Measurements from ENCODE around the gene S100A1.
"Not testable (repeated sequence)": the region's sequence is repeated elsewhere in the genome, so short reads cannot be mapped to it uniquely, and the experiment has no call there.

Gene S100A1

GRCh38 chr1:153627715-153628626 is at the start of gene S100A1:
TSS of gene S100A1 (plus strand) at chr1:153628434. CDS start at chr1:153630522, 2,088 bp downstream.
- no peak for DNase-seq (ENCODE audit: low read depth, low spot score)
- peak within 1 kb of the TSS; percentile 34 for H3K4me3 ChIP-seq (ENCODE audit: low read length)
- H3K36me3 ChIP-seq (ENCODE audit: control insufficient read depth, insufficient read depth, low read length): peaks cover 2% of the 10 kb centered on the region; the same call in 1 of the 2 replicates
- H3K4me1 ChIP-seq (ENCODE audit: control insufficient read depth, insufficient read depth, low read length): peaks cover 6% of the 10 kb centered on the region
- no peaks in the 10 kb centered on the region for H3K27me3 ChIP-seq (ENCODE audit: control insufficient read depth, insufficient read depth, low read length)
- no CpG with 5 or more reads among the region's 10 CpGs for WGBS (ENCODE audit: insufficient coverage, insufficient read length)
- H3K9me3 ChIP-seq (ENCODE audit: control insufficient read depth, insufficient read depth, low read length): no peaks in the 10 kb centered on the region
- H3K27ac ChIP-seq (ENCODE audit: low read length): no peak within 1 kb of the TSS

DNA sequence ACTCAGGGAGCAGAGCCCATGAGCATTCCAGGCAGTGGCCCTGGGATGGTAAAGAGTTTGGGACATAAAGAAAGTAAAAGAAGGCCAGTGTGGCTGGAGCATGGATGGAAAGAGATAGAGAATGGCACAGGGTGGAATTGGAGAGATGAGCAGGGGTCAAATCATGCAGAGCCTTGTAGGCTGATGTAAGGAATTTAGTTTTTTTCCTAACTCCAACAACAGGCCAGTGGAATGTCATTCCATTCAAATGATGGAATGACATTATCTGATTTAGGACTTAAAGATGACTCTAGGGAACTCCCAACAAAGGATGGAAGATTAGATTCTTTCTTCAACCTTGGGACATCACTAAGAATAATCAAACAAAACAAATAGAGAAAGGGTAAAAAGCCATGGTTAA is 49.7 kb upstream of the S100A1 start:
- Histone ChIP-seq H3K4me3 (ENCODE audit: low read length) (no peak overlapping the region), H3K9me3 (ENCODE audit: control insufficient read depth, insufficient read depth, low read length) (no peaks in the 10 kb centered on the region), H3K27ac (ENCODE audit: low read length) (no peak overlapping the region), H3K27me3 (ENCODE audit: control insufficient read depth, insufficient read depth, low read length) (no peaks in the 10 kb centered on the region), H3K4me1 (ENCODE audit: control insufficient read depth, insufficient read depth, low read length) (no peaks in the 10 kb centered on the region), H3K36me3 (ENCODE audit: control insufficient read depth, insufficient read depth, low read length) (no peaks in the 10 kb centered on the region)
- DNase-seq (ENCODE audit: low read depth, low spot score): no peak

DNA sequence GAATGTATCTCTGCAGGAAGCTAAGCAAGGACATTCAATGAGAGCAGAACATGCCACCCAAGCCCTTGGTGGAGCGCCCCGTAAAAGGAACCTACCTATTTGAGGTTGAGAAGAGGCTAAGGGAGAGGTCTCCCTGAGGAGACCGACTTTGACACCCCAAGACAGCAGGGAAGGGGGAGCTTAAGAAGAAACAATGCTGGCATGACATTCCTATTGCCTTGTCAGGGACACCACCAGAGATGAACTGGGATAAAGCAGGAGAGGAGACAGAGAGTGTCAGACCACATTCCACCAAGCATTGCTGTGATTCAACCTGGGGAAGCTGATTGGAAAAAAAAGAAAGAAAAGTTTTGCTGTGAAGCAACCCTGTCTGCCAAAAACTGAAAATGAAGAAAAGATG is 49.3 kb upstream of the S100A1 start:
- H3K4me3 ChIP-seq (ENCODE audit: low read length): no peak overlapping the region
- no peak overlapping the region for H3K27ac ChIP-seq (ENCODE audit: low read length)
- H3K36me3 ChIP-seq (ENCODE audit: control insufficient read depth, insufficient read depth, low read length): no peaks in the 10 kb centered on the region
- H3K4me1 ChIP-seq (ENCODE audit: control insufficient read depth, insufficient read depth, low read length): no peaks in the 10 kb centered on the region
- no peaks in the 10 kb centered on the region for H3K27me3 ChIP-seq (ENCODE audit: control insufficient read depth, insufficient read depth, low read length)
- DNase-seq (ENCODE audit: low read depth, low spot score): no peak
- H3K9me3 ChIP-seq (ENCODE audit: control insufficient read depth, insufficient read depth, low read length): no peaks in the 10 kb centered on the region
- WGBS (ENCODE audit: insufficient coverage, insufficient read length): no CpG with 5 or more reads among the region's 3 CpGs

GRCh38 chr1:153582836-153583235 is 45.4 kb upstream of the S100A1 start:
- H3K9me3 ChIP-seq (ENCODE audit: control insufficient read depth, insufficient read depth, low read length); DNase-seq (ENCODE audit: low read depth, low spot score); H3K4me3 ChIP-seq (ENCODE audit: low read length); H3K36me3 ChIP-seq (ENCODE audit: control insufficient read depth, insufficient read depth, low read length); H3K27me3 ChIP-seq (ENCODE audit: control insufficient read depth, insufficient read depth, low read length); H3K27ac ChIP-seq (ENCODE audit: low read length); H3K4me1 ChIP-seq (ENCODE audit: control insufficient read depth, insufficient read depth, low read length): not testable (repeated sequence)
- no CpG with 5 or more reads among the region's 34 CpGs for WGBS (ENCODE audit: insufficient coverage, insufficient read length)

- not testable (repeated sequence) for H3K4me3 ChIP-seq (ENCODE audit: low read length); H3K27me3 ChIP-seq (ENCODE audit: control insufficient read depth, insufficient read depth, low read length); H3K36me3 ChIP-seq (ENCODE audit: control insufficient read depth, insufficient read depth, low read length); DNase-seq (ENCODE audit: low read depth, low spot score); H3K4me1 ChIP-seq (ENCODE audit: control insufficient read depth, insufficient read depth, low read length); H3K9me3 ChIP-seq (ENCODE audit: control insufficient read depth, insufficient read depth, low read length); H3K27ac ChIP-seq (ENCODE audit: low read length)
- no CpG with 5 or more reads among the region's 3 CpGs for WGBS (ENCODE audit: insufficient coverage, insufficient read length)
Observed at GRCh38 chr1:153583514-153583913, 44.7 kb upstream of the S100A1 start.

DNA sequence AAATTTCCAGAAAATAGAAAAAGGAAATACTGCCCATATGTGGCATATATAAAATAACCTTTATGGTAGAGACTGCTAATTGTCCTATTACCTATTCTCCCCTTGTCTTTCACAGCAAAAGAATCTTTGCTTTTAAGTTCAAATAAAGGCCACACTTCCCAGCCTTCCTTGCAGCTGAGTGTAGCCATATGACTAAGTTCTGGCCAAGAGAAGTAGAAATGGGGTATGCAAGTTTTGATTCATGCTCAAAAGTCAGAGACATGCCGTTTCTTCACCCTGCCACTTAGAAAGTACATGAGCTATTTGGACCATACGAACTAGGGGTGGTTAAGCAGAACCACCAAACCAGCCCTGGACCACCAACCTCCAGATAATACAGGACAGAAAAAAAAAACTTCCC is 44.3 kb upstream of the S100A1 start:
- Histone ChIP-seq H3K9me3 (ENCODE audit: control insufficient read depth, insufficient read depth, low read length) (no peaks in the 10 kb centered on the region), H3K27ac (ENCODE audit: low read length) (no peak overlapping the region), H3K27me3 (ENCODE audit: control insufficient read depth, insufficient read depth, low read length) (no peaks in the 10 kb centered on the region), H3K4me1 (ENCODE audit: control insufficient read depth, insufficient read depth, low read length) (no peaks in the 10 kb centered on the region), H3K4me3 (ENCODE audit: low read length) (no peak overlapping the region), H3K36me3 (ENCODE audit: control insufficient read depth, insufficient read depth, low read length) (no peaks in the 10 kb centered on the region)
- WGBS (ENCODE audit: insufficient coverage, insufficient read length): no CpG with 5 or more reads among the region's 2 CpGs
- no peak for DNase-seq (ENCODE audit: low read depth, low spot score)

GRCh38 chr1:153585006-153585405 is 43.2 kb upstream of the S100A1 start:
- Histone ChIP-seq H3K4me1 (ENCODE audit: control insufficient read depth, insufficient read depth, low read length) (no peaks in the 10 kb centered on the region), H3K4me3 (ENCODE audit: low read length) (no peak overlapping the region), H3K9me3 (ENCODE audit: control insufficient read depth, insufficient read depth, low read length) (no peaks in the 10 kb centered on the region), H3K27ac (ENCODE audit: low read length) (no peak overlapping the region), H3K36me3 (ENCODE audit: control insufficient read depth, insufficient read depth, low read length) (no peaks in the 10 kb centered on the region), H3K27me3 (ENCODE audit: control insufficient read depth, insufficient read depth, low read length) (no peaks in the 10 kb centered on the region)
- DNase-seq (ENCODE audit: low read depth, low spot score): no peak
- no CpG with 5 or more reads among the region's 1 CpG for WGBS (ENCODE audit: insufficient coverage, insufficient read length)

DNA sequence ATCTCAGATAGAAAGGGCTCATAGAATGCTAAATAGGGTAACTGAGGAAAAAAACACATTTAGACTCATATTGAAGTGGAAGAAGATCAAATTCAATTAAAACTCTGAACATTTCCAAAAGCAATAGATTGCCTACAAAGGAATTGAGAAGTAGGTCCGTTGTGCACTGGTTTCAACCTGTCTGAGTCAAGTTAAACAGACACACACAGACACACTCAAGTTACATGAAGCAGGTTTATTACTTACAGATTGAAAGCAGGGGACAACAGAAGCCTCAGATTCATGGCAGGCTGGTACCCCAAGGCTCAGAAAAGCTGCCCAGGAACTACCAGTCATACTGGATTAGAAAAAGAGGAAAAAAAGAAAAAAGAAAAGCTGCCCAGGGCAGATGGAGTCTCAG is 41.9 kb upstream of the S100A1 start:
- DNase-seq (ENCODE audit: low read depth, low spot score): no peak
- no CpG with 5 or more reads among the region's 1 CpG for WGBS (ENCODE audit: insufficient coverage, insufficient read length)
- H3K4me1 ChIP-seq (ENCODE audit: control insufficient read depth, insufficient read depth, low read length): no peaks in the 10 kb centered on the region
- no peaks in the 10 kb centered on the region for H3K36me3 ChIP-seq (ENCODE audit: control insufficient read depth, insufficient read depth, low read length)
- no peaks in the 10 kb centered on the region for H3K9me3 ChIP-seq (ENCODE audit: control insufficient read depth, insufficient read depth, low read length)
- H3K4me3 ChIP-seq (ENCODE audit: low read length): no peak overlapping the region
- no peaks in the 10 kb centered on the region for H3K27me3 ChIP-seq (ENCODE audit: control insufficient read depth, insufficient read depth, low read length)
- no peak overlapping the region for H3K27ac ChIP-seq (ENCODE audit: low read length)

- no CpG with 5 or more reads among the region's 5 CpGs for WGBS (ENCODE audit: insufficient coverage, insufficient read length)
- no peak for DNase-seq (ENCODE audit: low read depth, low spot score)
- H3K27ac ChIP-seq (ENCODE audit: low read length): no peak overlapping the region
Observed at GRCh38 chr1:153587314-153587713, 40.9 kb upstream of the S100A1 start.

DNA sequence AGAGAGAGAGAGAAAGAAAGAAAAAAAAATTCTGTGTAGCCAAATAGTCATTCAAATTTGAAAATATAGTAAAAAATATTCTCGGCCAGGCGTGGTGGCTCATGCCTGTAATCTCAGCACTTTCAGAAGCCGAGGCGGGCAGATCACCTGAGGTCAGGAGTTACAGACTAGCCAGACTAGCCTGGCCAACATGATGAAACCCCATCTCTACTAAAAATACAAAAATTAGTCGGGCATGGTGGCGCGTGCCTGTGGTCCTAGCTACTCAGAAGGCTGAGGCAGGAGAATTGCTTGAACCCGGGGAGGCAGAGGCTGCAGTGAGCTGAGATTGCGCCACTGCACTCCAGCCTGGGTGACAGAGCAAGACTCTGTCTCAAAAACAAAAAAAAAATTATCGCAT is 40.2 kb upstream of the S100A1 start:
- H3K36me3 ChIP-seq (ENCODE audit: control insufficient read depth, insufficient read depth, low read length); H3K4me3 ChIP-seq (ENCODE audit: low read length); H3K9me3 ChIP-seq (ENCODE audit: control insufficient read depth, insufficient read depth, low read length); DNase-seq (ENCODE audit: low read depth, low spot score); H3K4me1 ChIP-seq (ENCODE audit: control insufficient read depth, insufficient read depth, low read length); H3K27me3 ChIP-seq (ENCODE audit: control insufficient read depth, insufficient read depth, low read length); H3K27ac ChIP-seq (ENCODE audit: low read length): not testable (repeated sequence)
- WGBS (ENCODE audit: insufficient coverage, insufficient read length): no CpG with 5 or more reads among the region's 10 CpGs

More at GRCh38 chr1:153587314-153587713, 40.9 kb upstream of the S100A1 start:
- H3K4me3 ChIP-seq (ENCODE audit: low read length): no peak overlapping the region
- H3K36me3 ChIP-seq (ENCODE audit: control insufficient read depth, insufficient read depth, low read length): no peaks in the 10 kb centered on the region
- no peaks in the 10 kb centered on the region for H3K4me1 ChIP-seq (ENCODE audit: control insufficient read depth, insufficient read depth, low read length)
- H3K27me3 ChIP-seq (ENCODE audit: control insufficient read depth, insufficient read depth, low read length): no peaks in the 10 kb centered on the region
- no peaks in the 10 kb centered on the region for H3K9me3 ChIP-seq (ENCODE audit: control insufficient read depth, insufficient read depth, low read length)

DNA sequence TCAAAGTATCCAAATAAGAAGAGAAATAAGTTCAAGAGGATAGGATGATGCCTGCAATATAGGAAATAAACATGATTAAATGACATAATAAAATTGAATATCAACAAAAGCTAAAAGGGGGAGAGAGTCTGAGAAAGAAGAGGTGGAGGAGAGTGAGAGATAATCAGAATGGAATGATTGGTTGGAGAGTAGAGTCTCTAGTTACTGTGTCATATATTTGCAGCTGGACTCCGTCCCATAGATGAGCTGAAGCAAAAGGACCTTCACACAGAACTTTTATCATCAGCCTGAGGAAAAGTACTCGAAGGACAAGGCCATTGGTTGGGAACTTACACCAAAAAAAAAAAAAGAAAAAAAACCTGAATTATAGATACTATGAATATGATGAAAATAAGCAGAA is 39.8 kb upstream of the S100A1 start:
- Histone ChIP-seq H3K36me3 (ENCODE audit: control insufficient read depth, insufficient read depth, low read length) (no peaks in the 10 kb centered on the region), H3K9me3 (ENCODE audit: control insufficient read depth, insufficient read depth, low read length) (no peaks in the 10 kb centered on the region), H3K4me1 (ENCODE audit: control insufficient read depth, insufficient read depth, low read length) (no peaks in the 10 kb centered on the region), H3K27ac (ENCODE audit: low read length) (no peak overlapping the region), H3K4me3 (ENCODE audit: low read length) (no peak overlapping the region), H3K27me3 (ENCODE audit: control insufficient read depth, insufficient read depth, low read length) (no peaks in the 10 kb centered on the region)
- no peak for DNase-seq (ENCODE audit: low read depth, low spot score)
- WGBS (ENCODE audit: insufficient coverage, insufficient read length): no CpG with 5 or more reads among the region's 2 CpGs
